Panc1 (cell line): Measurements from ENCODE around the gene C5orf46. TPM values are rescaled to one million over a fixed set of nuclear protein-coding genes. Genes with fewer than 3 reads are reported as not detected.

ENCODE experiments used
- ATAC-seq: fragments of 200-7000 bp; cut with Tn5 transposase; 2 replicates; pipeline ENCODE4 v1.9.1; 2020; ENCODE audit warnings: mild to moderate bottlenecking, moderate library complexity
- BruUV-seq: library from RNA; stranded (reverse); fragments of 400-500 nt; replicated peaks from 2 replicates; lab custom pipeline; 2021; lab: Mats Ljungman, UMichigan
- CTCF ChIA-PET: fragments of 300-600 bp; sonication (Branson Sonifier 250); formaldehyde crosslinking; loops from one replicate; lab custom pipeline; 2022; ENCODE audit warnings: antibody characterized with exemption; lab: Charles Lee
- POLR2A ChIA-PET: fragments of 300-600 bp; sonication (Branson Sonifier 250); formaldehyde crosslinking; loops from one replicate; lab custom pipeline; 2022; ENCODE audit warnings: antibody characterized with exemption; lab: Charles Lee
- DNase-seq: peaks from one replicate; pipeline ENCODE4 v3.0.0-alpha.2; 2010; ENCODE audit warnings: low read depth, low spot score
- H3K27ac ChIP-seq: 2 replicates; pipeline ENCODE4 v1.5.1; 2011; ENCODE audit warnings: mild to moderate bottlenecking, low read length, inconsistent platforms
- H3K27me3 ChIP-seq: fragments of 200-500 bp; sonication (Bioruptor generic); 2 replicates; pipeline ENCODE4 v1.6.0; 2014; ENCODE audit warnings: low read length, inconsistent platforms; ENCODE audit not compliant: control insufficient read depth, insufficient read depth
- H3K36me3 ChIP-seq: fragments of 200-500 bp; sonication (Bioruptor generic); 2 replicates; pipeline ENCODE4 v1.5.1; 2014; ENCODE audit warnings: inconsistent platforms, mild to moderate bottlenecking, low read length, moderate library complexity; ENCODE audit not compliant: control insufficient read depth, insufficient read depth
- H3K4me1 ChIP-seq: 2 replicates; pipeline ENCODE4 v1.5.1; 2011; ENCODE audit warnings: inconsistent platforms, mild to moderate bottlenecking, low read length, moderate library complexity; ENCODE audit not compliant: control insufficient read depth, insufficient read depth
- H3K4me3 ChIP-seq, 2 experiments: 2 replicates each; pipeline ENCODE4 v1.5.1; 2011 to 2012; ENCODE audit warnings: low read depth in 2 of 2, low read length in 2 of 2, mild to moderate bottlenecking in 2 of 2, inconsistent platforms in 1 of 2, moderate library complexity in 1 of 2
- H3K9me3 ChIP-seq: fragments of 200-500 bp; sonication (Bioruptor generic); 2 replicates; pipeline ENCODE4 v1.5.1; 2014; ENCODE audit warnings: low read depth, mild to moderate bottlenecking, inconsistent platforms, low read length, moderate library complexity; ENCODE audit not compliant: control insufficient read depth, insufficient read depth
- CTCF ChIP-seq: fragments of 450-650 bp; IDR thresholded peaks from 2 replicates; pipeline ENCODE4 v1.5.1; 2017; ENCODE audit warnings: mild to moderate bottlenecking
- POLR2AphosphoS5 ChIP-seq: IDR thresholded peaks from 2 replicates; pipeline ENCODE4 v1.6.1; 2012; ENCODE audit warnings: mild to moderate bottlenecking, low read depth, low read length, moderate library complexity
- REST ChIP-seq, 2 experiments: IDR thresholded peaks; 2 replicates each; pipeline ENCODE4 v1.6.1; 2011 to 2012; ENCODE audit warnings: low read depth in 2 of 2, control low read depth in 1 of 2, low read length in 1 of 2, mild to moderate bottlenecking in 1 of 2, moderate library complexity in 1 of 2; ENCODE audit not compliant: insufficient read depth in 1 of 2
- SIN3A ChIP-seq: IDR thresholded peaks from 2 replicates; pipeline ENCODE4 v1.6.1; 2012; ENCODE audit warnings: low read depth, mild to moderate bottlenecking, low read length, moderate library complexity, borderline replicate concordance; ENCODE audit not compliant: insufficient read depth
- TCF7L2 ChIP-seq: IDR thresholded peaks from 2 replicates; pipeline ENCODE4 v1.6.1; 2011; ENCODE audit warnings: mild to moderate bottlenecking, low read depth, low read length, inconsistent platforms
- in situ Hi-C: cut with HindIII; loops from 2 replicates; pipeline ENCODE4 v1.10.0; 2016; ENCODE audit warnings: low sequenced_read_pairs, low pct_unique_long_range_greater_than_20kb
- intact Hi-C: fragments of 100-400 bp; cut with micrococcal nuclease; formaldehyde crosslinking; loops from one replicate; pipeline ENCODE4 v1.10.0; 2022; ENCODE audit not compliant: unreplicated experiment
- total RNA-seq: library from RNA; stranded (reverse); gene quantifications from one replicate; pipeline ENCODE4 v1.2.1, GENCODE V29; 2021; ENCODE audit not compliant: unreplicated experiment

C5orf46 gene
- total RNA-seq, 1 experiment from 2014 or later, result not detected

GRCh38 chr5:147845618-147846017, 60.7 kb downstream of the C5orf46 start:
- ChIA-PET POLR2A (no interaction called here), CTCF (no interaction called here)
- BruUV-seq, result no TSS peak
- Histone ChIP-seq H3K36me3 (no peaks in the 10 kb centered on the region), H3K9me3 (no peaks in the 10 kb centered on the region), H3K27me3 (no peaks in the 10 kb centered on the region; the same call in 1 of the 2 replicates), H3K27ac (no peak overlapping the region), H3K4me1 (no peaks in the 10 kb centered on the region), H3K4me3 (no peak overlapping the region)
- TF ChIP-seq POLR2AphosphoS5, result no peak
- TF ChIP-seq REST (IDR thresholded peaks at IDR 0.05; ENCODE audit: insufficient read depth in 1 of 2, low read depth in 2 of 2, low read length in 1 of 2), result no peak
- TF ChIP-seq SIN3A, result no peak
- no peak for TF ChIP-seq TCF7L2
- TF ChIP-seq CTCF, result no peak
- intact Hi-C loops, result no loop called here
- in situ Hi-C loops, result no loop called here
- no peak for ATAC-seq
- no peak for DNase-seq

- no TSS peak for BruUV-seq
- TF ChIP-seq CTCF (no peak), SIN3A (no peak), POLR2AphosphoS5 (no peak)
- CTCF ChIA-PET, result no interaction called here
Measured at GRCh38 chr5:147844846-147845245, 61.5 kb downstream of the C5orf46 start.

More at GRCh38 chr5:147844846-147845245, 61.5 kb downstream of the C5orf46 start:
- Histone ChIP-seq H3K27me3 (no peaks in the 10 kb centered on the region; the same call in 1 of the 2 replicates), H3K36me3 (no peaks in the 10 kb centered on the region), H3K4me3 (no peak overlapping the region), H3K4me1 (no peaks in the 10 kb centered on the region), H3K9me3 (no peaks in the 10 kb centered on the region), H3K27ac (no peak overlapping the region)
- POLR2A ChIA-PET, result no interaction called here
- no peak for DNase-seq
- ATAC-seq, result no peak
- in situ Hi-C loops (no loop called here), intact Hi-C loops (no loop called here)
